H1 (cell line): Measurements from ENCODE around the gene RDM1. TPM values are rescaled to one million over a fixed set of nuclear protein-coding genes. Genes with fewer than 3 reads are reported as not detected.

Experiments
- CTCF ChIA-PET: fragments of 300-600 bp; sonication (Branson Sonifier 250); formaldehyde crosslinking; loops from one replicate; lab custom pipeline; 2021; ENCODE audit not compliant: partially characterized antibody; lab: Charles Lee
- POLR2A ChIA-PET: fragments of 300-600 bp; sonication (Branson Sonifier 250); formaldehyde crosslinking; loops from one replicate; lab custom pipeline; 2021; ENCODE audit warnings: inconsistent platforms; ENCODE audit not compliant: partially characterized antibody; lab: Charles Lee
- DNase-seq, 2 experiments: peaks; one replicate each; pipeline versions ENCODE4 v3.0.0 to v3.0.0-alpha.2; 2010 to 2022; ENCODE audit warnings: low spot score in 2 of 2, low read depth in 1 of 2, mixed read lengths in 1 of 2
- FAIRE-seq: peaks from 2 replicates; lab custom pipeline; 2011; peaks lifted over from hg19 to GRCh38; lab: Jason Lieb, UNC
- H2AFZ ChIP-seq: 2 replicates; pipeline ENCODE4 v1.8.1; 2012; ENCODE audit warnings: low read length, inconsistent platforms
- H2AK5ac ChIP-seq: 2 replicates; pipeline ENCODE4 v1.6.1; 2013; ENCODE audit warnings: low read depth, low read length
- H2BK120ac ChIP-seq: replicated peaks from 2 replicates; pipeline ENCODE3; 2013; ENCODE audit warnings: low read depth, low read length, inconsistent platforms
- H2BK12ac ChIP-seq: 2 replicates; pipeline ENCODE4 v1.6.1; 2013; ENCODE audit warnings: low read depth, low read length
- H2BK15ac ChIP-seq: 2 replicates; pipeline ENCODE4 v1.6.1; 2013; ENCODE audit warnings: low read length
- H2BK20ac ChIP-seq: 2 replicates; pipeline ENCODE4 v1.6.1; 2013; ENCODE audit warnings: low read length
- H2BK5ac ChIP-seq: 2 replicates; pipeline ENCODE4 v1.6.1; 2013; ENCODE audit warnings: low read depth, low read length
- H3K14ac ChIP-seq: 2 replicates; pipeline ENCODE4 v1.6.1; 2013; ENCODE audit warnings: inconsistent platforms; ENCODE audit not compliant: insufficient read length
- H3K18ac ChIP-seq: 2 replicates; pipeline ENCODE4 v1.6.1; 2013; ENCODE audit warnings: low read length; ENCODE audit errors: extremely low read depth
- H3K23ac ChIP-seq: 2 replicates; pipeline ENCODE4 v1.6.1; 2013; ENCODE audit warnings: inconsistent platforms; ENCODE audit not compliant: insufficient read length
- H3K23me2 ChIP-seq: 2 replicates; pipeline ENCODE4 v1.6.1; 2013; ENCODE audit warnings: low read depth, low read length
- H3K27ac ChIP-seq: 2 replicates; pipeline ENCODE4 v1.6.1; 2011; ENCODE audit warnings: low read depth, low read length, inconsistent platforms
- H3K27me3 ChIP-seq, 4 experiments: replicated peaks in 1 of 4; 1 replicate in 1 of 4; 2 replicates in 3 of 4; pipeline versions ENCODE4 v1.6.1 to v1.8.1; 2011 to 2013; ENCODE audit warnings: low read length in 3 of 4, mild to moderate bottlenecking in 3 of 4, inconsistent platforms in 2 of 4, mixed read lengths in 2 of 4, moderate library complexity in 1 of 4; ENCODE audit not compliant: control insufficient read depth in 3 of 4, insufficient read depth in 3 of 4; ENCODE audit errors: extremely low read depth in 1 of 4
- H3K36me3 ChIP-seq, 4 experiments: 2 replicates each; pipeline versions ENCODE4 v1.6.1 to v1.8.1; 2011 to 2013; ENCODE audit warnings: mild to moderate bottlenecking in 4 of 4, low read length in 3 of 4, moderate library complexity in 2 of 4, control low read depth in 1 of 4, inconsistent platforms in 1 of 4; ENCODE audit not compliant: insufficient read depth in 4 of 4, control insufficient read depth in 2 of 4
- H3K4ac ChIP-seq: replicated peaks from 2 replicates; pipeline ENCODE3; 2013; ENCODE audit warnings: low read length, low read depth, mixed read lengths, inconsistent platforms; ENCODE audit not compliant: insufficient read length
- H3K4me1 ChIP-seq, 4 experiments: replicated peaks in 1 of 4; 1 replicate in 1 of 4; 2 replicates in 3 of 4; pipeline versions ENCODE4 v1.6.1 to v1.8.1; 2011 to 2013; ENCODE audit warnings: low read length in 3 of 4, inconsistent platforms in 2 of 4, mixed read lengths in 1 of 4; ENCODE audit not compliant: insufficient read depth in 4 of 4, control insufficient read depth in 3 of 4
- H3K4me2 ChIP-seq, 2 experiments: 2 replicates each; pipeline versions ENCODE4 v1.6.1 to v1.8.1; 2011 to 2013; ENCODE audit warnings: low read depth in 2 of 2, low read length in 2 of 2, control low read depth in 1 of 2, inconsistent platforms in 1 of 2, mild to moderate bottlenecking in 1 of 2; ENCODE audit not compliant: insufficient read depth in 1 of 2
- H3K4me3 ChIP-seq, 4 experiments: fragments of 200-600, 300-600 bp in 1 of 4; sonication (generic), shearing (Covaris generic), sonication (Bioruptor Twin) in 1 of 4; 2 replicates each; pipeline versions ENCODE4 v1.5.1 to v1.8.1; 2011 to 2016; ENCODE audit warnings: low read length in 4 of 4, low read depth in 3 of 4, control low read depth in 2 of 4, inconsistent platforms in 2 of 4, mild to moderate bottlenecking in 2 of 4, mixed read lengths in 1 of 4, moderate library complexity in 1 of 4; ENCODE audit not compliant: insufficient read depth in 2 of 4; ENCODE audit errors: extremely low read depth in 1 of 4
- H3K56ac ChIP-seq: replicated peaks from 2 replicates; pipeline ENCODE3; 2013; ENCODE audit warnings: low read depth, mild to moderate bottlenecking, mixed read lengths, low read length, inconsistent platforms; ENCODE audit not compliant: insufficient read length
- H3K79me1 ChIP-seq: 2 replicates; pipeline ENCODE4 v1.6.1; 2013; ENCODE audit warnings: low read depth, low read length, control low read depth
- H3K79me2 ChIP-seq, 2 experiments: 2 replicates each; pipeline versions ENCODE4 v1.6.1 to v1.8.1; 2012 to 2013; ENCODE audit warnings: low read length in 2 of 2, mild to moderate bottlenecking in 2 of 2, inconsistent platforms in 1 of 2; ENCODE audit not compliant: insufficient read depth in 2 of 2, control insufficient read depth in 1 of 2
- H3K9ac ChIP-seq, 4 experiments: replicated peaks in 1 of 4; 1 replicate in 1 of 4; 2 replicates in 3 of 4; pipeline versions ENCODE4 v1.6.1 to v1.8.1; 2011 to 2013; ENCODE audit warnings: low read depth in 3 of 4, low read length in 3 of 4, control low read depth in 2 of 4, mild to moderate bottlenecking in 2 of 4, moderate library complexity in 2 of 4, inconsistent platforms in 1 of 4; ENCODE audit errors: extremely low read depth in 1 of 4
- H3K9me3 ChIP-seq, 2 experiments: 2 replicates each; pipeline versions ENCODE4 v1.6.1 to v1.8.1; 2012 to 2013; ENCODE audit warnings: mild to moderate bottlenecking in 2 of 2, moderate library complexity in 2 of 2, control low read depth in 1 of 2, inconsistent platforms in 1 of 2, low read depth in 1 of 2, low read length in 1 of 2, mixed read lengths in 1 of 2; ENCODE audit not compliant: insufficient read depth in 2 of 2
- H4K20me1 ChIP-seq, 2 experiments: replicated peaks in 1 of 2; 2 replicates each; pipeline versions ENCODE3 to v1.8.1; 2011 to 2013; ENCODE audit warnings: inconsistent platforms in 2 of 2, low read length in 2 of 2, mild to moderate bottlenecking in 1 of 2; ENCODE audit not compliant: insufficient read depth in 2 of 2, control insufficient read depth in 1 of 2
- H4K5ac ChIP-seq: 2 replicates; pipeline ENCODE4 v1.6.1; 2013; ENCODE audit warnings: low read length, low read depth, mixed read lengths, inconsistent platforms; ENCODE audit not compliant: insufficient read length
- H4K8ac ChIP-seq: 2 replicates; pipeline ENCODE4 v1.8.0; 2013; ENCODE audit warnings: mild to moderate bottlenecking, moderate library complexity, low read length, inconsistent platforms; ENCODE audit not compliant: insufficient read depth; ENCODE audit errors: extremely low read depth
- H4K91ac ChIP-seq: replicated peaks from 2 replicates; pipeline ENCODE3; 2013; ENCODE audit warnings: low read length, mixed read lengths, inconsistent platforms; ENCODE audit not compliant: insufficient read length
- BCL11A ChIP-seq, 2 experiments: IDR thresholded peaks; one replicate each; pipeline ENCODE4 v1.6.1; 2011; ENCODE audit warnings: low read depth in 2 of 2, low read length in 2 of 2, mild to moderate bottlenecking in 2 of 2
- CBX5 ChIP-seq: fragments of 300-800, 300-1000 bp; sonication (generic); IDR thresholded peaks from 2 replicates; pipeline ENCODE4 v1.7.1; 2016; ENCODE audit warnings: antibody characterized with exemption, low read length, low read depth
- CEBPB ChIP-seq: IDR thresholded peaks from 2 replicates; pipeline ENCODE4 v1.6.1; 2012; ENCODE audit warnings: low read depth, low read length
- CREB1 ChIP-seq: IDR thresholded peaks from 2 replicates; pipeline ENCODE4 v1.6.1; 2012; ENCODE audit warnings: inconsistent platforms
- CTBP2 ChIP-seq: IDR thresholded peaks from 2 replicates; pipeline ENCODE4 v1.7.0; 2011; ENCODE audit warnings: borderline replicate concordance, mild to moderate bottlenecking, moderate library complexity, mixed read lengths, low read length; ENCODE audit not compliant: insufficient read depth, insufficient read length
- EZH2 ChIP-seq: fragments of 200-600 bp; sonication (generic); IDR thresholded peaks from 2 replicates; pipeline ENCODE4 v1.7.1; 2012; ENCODE audit warnings: low read depth, mild to moderate bottlenecking, moderate library complexity, low read length, inconsistent platforms; ENCODE audit not compliant: severe bottlenecking
- FOSL1 ChIP-seq: IDR thresholded peaks from 2 replicates; pipeline ENCODE4 v1.6.1; 2011; ENCODE audit warnings: mild to moderate bottlenecking, low read depth, low read length, moderate library complexity; ENCODE audit not compliant: insufficient read depth
- HDAC2 ChIP-seq, 2 experiments: fragments of 300-600 bp in 1 of 2; sonication (generic) in 1 of 2; IDR thresholded peaks; 2 replicates each; pipeline ENCODE4 v1.6.1; 2011 to 2012; ENCODE audit warnings: low read depth in 2 of 2, low read length in 2 of 2, mild to moderate bottlenecking in 2 of 2, moderate library complexity in 2 of 2, borderline replicate concordance in 1 of 2, inconsistent platforms in 1 of 2
- HDAC6 ChIP-seq: IDR thresholded peaks from one replicate; pipeline ENCODE4 v1.7.1; 2012; ENCODE audit warnings: low read depth, mild to moderate bottlenecking, inconsistent platforms, low read length, moderate library complexity
- JUND ChIP-seq: IDR thresholded peaks from 2 replicates; pipeline ENCODE4 v1.6.1; 2011; ENCODE audit warnings: mild to moderate bottlenecking, improper control_type of control experiment, low read length
- PHF8 ChIP-seq: fragments of 200-600 bp; sonication (generic); conservative IDR thresholded peaks from 2 replicates; pipeline ENCODE4 v1.7.1; 2012; ENCODE audit warnings: low read depth, mild to moderate bottlenecking, inconsistent platforms, low read length, moderate library complexity
- RXRA ChIP-seq: IDR thresholded peaks from 2 replicates; pipeline ENCODE4 v1.6.1; 2011; ENCODE audit warnings: low read depth, mild to moderate bottlenecking, low read length, moderate library complexity; ENCODE audit not compliant: insufficient read depth
- ZNF274 ChIP-seq: IDR thresholded peaks from 2 replicates; pipeline ENCODE4 v1.7.0; 2012; ENCODE audit warnings: low read length, borderline replicate concordance; ENCODE audit errors: extremely low read depth
- WGBS, 2 experiments: shearing (Covaris generic) in 1 of 2; methylation state at CpG; one replicate each; pipeline versions ENCODE4 v1.1.6 to v1.1.7; 2013 to 2015; ENCODE audit warnings: low lambda C conversion rate in 2 of 2, mixed read lengths in 2 of 2, inconsistent platforms in 1 of 2, low coverage in 1 of 2, missing lambda C conversion rate in 1 of 2; ENCODE audit not compliant: insufficient replicate concordance in 2 of 2, insufficient coverage in 1 of 2, insufficient read length in 1 of 2; ENCODE audit errors: extremely low coverage in 1 of 2, missing lambda C conversion rate in 1 of 2; 5-methylcytosine and 5-hydroxymethylcytosine counted together
- polyA plus RNA-seq, 7 experiments: library from polyadenylated mRNA; depleted of rRNA in 3 of 7; stranded (reverse) in 5 of 7; unstranded in 2 of 7; fragments of >200 nt in 5 of 7; fragments of 200-250 nt in 2 of 7; gene quantifications; 1 replicate in 5 of 7; 2 replicates in 1 of 7; 4 replicates in 1 of 7; pipeline versions ENCODE4 v1.2.1 to v1.2.3, GENCODE V29; 2011 to 2013; ENCODE audit warnings: missing spikeins in 2 of 7, mixed read lengths in 2 of 7
- total RNA-seq: library from RNA; stranded (reverse); fragmentation: NEBNext Ultra II Directional; extraction: Animal tissue kit (Norgen Biotek cat#: 25700); gene quantifications from 2 replicates; pipeline ENCODE4 v1.2.1, GENCODE V29; 2021

RDM1 gene
- total and polyA plus RNA-seq, 2 of the 8 experiments (the other 6 are each of a cell fraction or from before 2014, with no cell fraction given), result 7.3 to 9.7 TPM

GRCh38 chr17:35906926-35907637, 23.5 kb downstream of the RDM1 start:
- 56% methylated on average over 3 of the region's 3 CpGs; no CpG with 5 or more reads in 1 of the 2 experiments for WGBS, 2 experiments
- Histone ChIP-seq H2AK5ac (no peak overlapping the region), H2BK20ac (no peak overlapping the region), H3K18ac (no peak overlapping the region), H3K79me2 (no peaks in the 10 kb centered on the region; a peak in 1 of 4 replicates), H4K20me1 (no peaks in the 10 kb centered on the region), H4K8ac (no peak overlapping the region), H3K27me3 (no peaks in the 10 kb centered on the region), H3K23ac (no peak overlapping the region), H2BK5ac (no peak overlapping the region), H4K5ac (no peak overlapping the region), H3K4me1 (no peaks in the 10 kb centered on the region), H3K9me3 (peaks cover 4 to 6% of the 10 kb centered on the region in 2 experiments; a peak in 2 of 4 replicates), H2AFZ (no peak overlapping the region), H2BK120ac (no peak overlapping the region), H2BK12ac (no peak overlapping the region), H3K4me3 (no peak overlapping the region), H3K9ac (no peak overlapping the region), H3K23me2 (no peaks in the 10 kb centered on the region), H4K91ac (no peak overlapping the region), H3K27ac (no peak overlapping the region), H3K4ac (no peak overlapping the region), H3K79me1 (no peaks in the 10 kb centered on the region), H3K14ac (no peak overlapping the region), H3K36me3 (no peaks in the 10 kb centered on the region; a peak in 2 of 8 replicates), H2BK15ac (no peak overlapping the region), H3K4me2 (no peak overlapping the region), H3K56ac (no peak overlapping the region)
- FAIRE-seq (no peak), DNase-seq (no peak)
- ChIA-PET CTCF (interaction anchor here (1.2 kb wide), 1 partner anchor 9 kb away, joined by 3 read pairs; no protein-coding TSS in a partner anchor), POLR2A (no interaction called here)
- TF ChIP-seq CEBPB (no peak), CREB1 (no peak), HDAC2 (IDR thresholded peaks at IDR 0.05; ENCODE audit: borderline replicate concordance in 1 of 2, low read depth in 2 of 2, low read length in 2 of 2) (no peak), ZNF274 (no peak), CBX5 (no peak), FOSL1 (no peak), PHF8 (no peak), RXRA (no peak), JUND (no peak), EZH2 (no peak), CTBP2 (no peak), BCL11A (IDR thresholded peaks at IDR 0.05; ENCODE audit: low read depth in 2 of 2, low read length in 2 of 2) (no peak), HDAC6 (no peak)
